BLaER1 treated with 17β-estradiol and CSF1 and Interleukin-3, amounts not matched to agents 10 nM and 100 nM (cell line): ENCODE data around the gene RDH8.
A peak's percentile ranks its signal among the peaks of the same experiment; 100 is the strongest.

Experiments used
- H3K27ac ChIP-seq, 11 experiments: shearing (Covaris generic); formaldehyde crosslinking; 2 replicates each; pipeline ENCODE4 v1.8.1; 2022
- H3K27me3 ChIP-seq, 11 experiments: shearing (Covaris generic); formaldehyde crosslinking; 2 replicates each; pipeline ENCODE4 v1.8.1; 2022
- H3K36me3 ChIP-seq, 11 experiments: shearing (Covaris generic); formaldehyde crosslinking; 2 replicates each; pipeline ENCODE4 v1.8.1; 2022
- H3K4me1 ChIP-seq, 10 experiments: shearing (Covaris generic); formaldehyde crosslinking; 2 replicates each; pipeline ENCODE4 v1.8.1; 2022
- H3K4me2 ChIP-seq, 11 experiments: shearing (Covaris generic); formaldehyde crosslinking; 2 replicates each; pipeline ENCODE4 v1.8.1; 2022
- H3K4me3 ChIP-seq, 10 experiments: shearing (Covaris generic); formaldehyde crosslinking; 2 replicates each; pipeline ENCODE4 v1.8.1; 2022
- H3K9ac ChIP-seq, 11 experiments: shearing (Covaris generic); formaldehyde crosslinking; 2 replicates each; pipeline ENCODE4 v1.8.1; 2022
- H3K9me3 ChIP-seq, 11 experiments: shearing (Covaris generic); formaldehyde crosslinking; replicated peaks in 1 of 11; 2 replicates each; pipeline ENCODE4 v1.8.1; 2022
- H4K20me1 ChIP-seq, 11 experiments: shearing (Covaris generic); formaldehyde crosslinking; 2 replicates each; pipeline ENCODE4 v1.8.1; 2022
- Cebpa-rat ChIP-seq, 11 experiments: shearing (Covaris generic); IDR thresholded peaks; 2 replicates each; pipeline ENCODE4 v1.8.1; 2022

The RDH8 gene, protein sequence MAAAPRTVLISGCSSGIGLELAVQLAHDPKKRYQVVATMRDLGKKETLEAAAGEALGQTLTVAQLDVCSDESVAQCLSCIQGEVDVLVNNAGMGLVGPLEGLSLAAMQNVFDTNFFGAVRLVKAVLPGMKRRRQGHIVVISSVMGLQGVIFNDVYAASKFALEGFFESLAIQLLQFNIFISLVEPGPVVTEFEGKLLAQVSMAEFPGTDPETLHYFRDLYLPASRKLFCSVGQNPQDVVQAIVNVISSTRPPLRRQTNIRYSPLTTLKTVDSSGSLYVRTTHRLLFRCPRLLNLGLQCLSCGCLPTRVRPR

DNA sequence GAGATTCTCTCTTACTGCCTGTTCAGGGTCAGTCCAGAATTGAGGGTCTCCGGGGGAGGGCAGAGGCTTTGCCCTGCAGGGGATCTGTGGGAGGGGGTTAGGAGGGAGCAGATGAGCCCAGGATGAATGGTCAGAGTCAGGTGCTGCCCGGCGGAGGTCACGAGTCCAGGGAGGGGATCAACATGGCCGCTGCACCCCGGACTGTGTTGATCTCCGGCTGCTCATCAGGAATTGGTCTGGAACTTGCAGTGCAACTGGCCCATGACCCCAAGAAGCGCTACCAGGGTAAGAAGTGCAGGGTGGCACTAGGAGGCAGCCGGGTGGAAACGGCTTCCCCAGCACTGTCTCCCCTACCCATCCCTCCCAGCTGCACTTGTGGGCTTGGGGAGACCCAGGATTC is at the start of gene RDH8:
Gene RDH8 (plus strand): TSS at position 168 of the 400 bp plus-strand sequence. CDS start 15 bp downstream, at position 183.
- no peaks in the 10 kb centered on the region for H3K9me3 ChIP-seq
- H3K36me3 ChIP-seq: no peaks in the 10 kb centered on the region
- no peak within 1 kb of the TSS for H3K27ac ChIP-seq
- H3K4me1 ChIP-seq: peaks cover 3 to 23% (median 11%) of the 10 kb centered on the region in 10 experiments; a peak in 19 of 20 replicates
- peak within 1 kb of the TSS in 1 of 11 experiments; percentile 18; a peak in 2 of 22 replicates for H3K4me2 ChIP-seq
- H3K4me3 ChIP-seq: no peak within 1 kb of the TSS
- TF ChIP-seq Cebpa-rat (IDR thresholded peaks at IDR 0.05): no peak
- no peak within 1 kb of the TSS for H3K9ac ChIP-seq
- H4K20me1 ChIP-seq: peaks cover 0 to 21% (median 0%) of the 10 kb centered on the region in 11 experiments; a peak in 3 of 22 replicates
- peaks cover 23 to 39% (median 32%) of the 10 kb centered on the region in 11 experiments for H3K27me3 ChIP-seq

DNA sequence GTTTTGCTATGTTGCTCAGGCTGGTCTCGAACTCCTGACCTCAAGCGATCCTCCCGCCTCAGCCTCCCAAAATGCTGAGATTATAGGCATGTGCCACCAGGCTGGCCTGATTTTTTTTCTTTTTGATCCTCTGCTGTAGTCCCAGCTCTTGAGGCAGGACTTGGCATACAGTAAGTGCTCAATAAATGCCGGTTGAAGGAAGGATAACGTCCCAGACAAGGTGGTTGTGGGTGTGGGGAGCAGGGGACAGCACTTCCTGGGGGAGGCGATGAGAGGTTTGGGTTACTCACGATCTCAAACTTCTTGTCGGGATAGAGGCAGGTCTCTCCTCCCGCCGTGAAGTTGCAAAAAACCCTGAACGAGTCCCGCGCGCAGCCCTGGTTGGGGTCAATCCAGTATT is 47.3 kb upstream of the RDH8 start:
- Histone ChIP-seq H4K20me1 (no peaks in the 10 kb centered on the region), H3K9ac (no peak overlapping the region), H3K36me3 (no peaks in the 10 kb centered on the region), H3K9me3 (no peaks in the 10 kb centered on the region), H3K4me1 (no peaks in the 10 kb centered on the region), H3K4me2 (no peak overlapping the region), H3K27me3 (no peaks in the 10 kb centered on the region), H3K4me3 (no peak overlapping the region), H3K27ac (no peak overlapping the region)
- TF ChIP-seq Cebpa-rat (IDR thresholded peaks at IDR 0.05): no peak

DNA sequence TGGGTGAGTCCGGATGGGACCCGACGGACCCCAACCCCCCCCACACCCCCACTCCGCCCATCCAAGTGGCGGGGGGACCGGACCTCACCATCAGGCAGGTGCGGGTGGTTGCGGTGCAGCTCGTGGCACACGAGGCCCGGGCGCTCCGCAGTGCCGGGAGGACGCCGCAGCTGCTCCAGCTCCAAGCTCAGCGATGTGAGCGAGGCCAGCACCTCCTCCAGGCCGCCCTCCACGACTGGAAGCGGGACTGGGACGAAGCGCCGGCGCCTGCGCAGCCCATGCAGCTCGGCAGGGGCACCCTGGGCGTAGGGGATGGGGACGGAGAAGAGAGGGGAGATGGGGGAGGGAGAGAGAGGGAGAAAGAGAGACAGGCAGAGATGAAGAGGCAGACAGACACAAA is 46.8 kb upstream of the RDH8 start:
- Histone ChIP-seq H3K27me3 (no peaks in the 10 kb centered on the region), H3K36me3 (no peaks in the 10 kb centered on the region), H3K4me1 (no peaks in the 10 kb centered on the region), H3K4me2 (no peak overlapping the region), H3K9me3 (no peaks in the 10 kb centered on the region), H3K27ac (no peak overlapping the region), H3K4me3 (no peak overlapping the region), H4K20me1 (no peaks in the 10 kb centered on the region), H3K9ac (no peak overlapping the region)
- no peak for TF ChIP-seq Cebpa-rat (IDR thresholded peaks at IDR 0.05)

DNA sequence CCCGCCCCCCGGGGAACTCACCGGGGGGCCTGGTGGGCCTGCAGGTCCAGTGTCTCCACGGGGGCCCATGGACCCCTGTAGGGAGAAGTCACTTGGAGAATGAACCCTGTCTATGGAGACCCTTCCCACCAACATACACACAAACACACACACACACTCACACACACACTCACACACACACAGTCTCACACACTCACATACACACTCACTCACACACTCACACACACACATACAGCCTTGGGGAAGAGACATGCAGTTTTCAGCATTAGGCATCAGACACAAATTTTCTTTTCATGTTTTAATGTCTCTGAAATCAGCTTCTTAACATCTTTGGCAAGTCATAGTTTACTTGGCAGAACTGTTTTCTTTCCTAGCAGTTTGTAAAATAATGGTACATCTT is 46.0 kb upstream of the RDH8 start:
- Histone ChIP-seq H3K27ac (no peak overlapping the region), H3K9ac (no peak overlapping the region), H3K27me3 (no peaks in the 10 kb centered on the region), H3K4me3 (no peak overlapping the region), H3K4me1 (no peaks in the 10 kb centered on the region), H3K4me2 (no peak overlapping the region), H4K20me1 (no peaks in the 10 kb centered on the region), H3K36me3 (no peaks in the 10 kb centered on the region), H3K9me3 (no peaks in the 10 kb centered on the region)
- TF ChIP-seq Cebpa-rat (IDR thresholded peaks at IDR 0.05): no peak

DNA sequence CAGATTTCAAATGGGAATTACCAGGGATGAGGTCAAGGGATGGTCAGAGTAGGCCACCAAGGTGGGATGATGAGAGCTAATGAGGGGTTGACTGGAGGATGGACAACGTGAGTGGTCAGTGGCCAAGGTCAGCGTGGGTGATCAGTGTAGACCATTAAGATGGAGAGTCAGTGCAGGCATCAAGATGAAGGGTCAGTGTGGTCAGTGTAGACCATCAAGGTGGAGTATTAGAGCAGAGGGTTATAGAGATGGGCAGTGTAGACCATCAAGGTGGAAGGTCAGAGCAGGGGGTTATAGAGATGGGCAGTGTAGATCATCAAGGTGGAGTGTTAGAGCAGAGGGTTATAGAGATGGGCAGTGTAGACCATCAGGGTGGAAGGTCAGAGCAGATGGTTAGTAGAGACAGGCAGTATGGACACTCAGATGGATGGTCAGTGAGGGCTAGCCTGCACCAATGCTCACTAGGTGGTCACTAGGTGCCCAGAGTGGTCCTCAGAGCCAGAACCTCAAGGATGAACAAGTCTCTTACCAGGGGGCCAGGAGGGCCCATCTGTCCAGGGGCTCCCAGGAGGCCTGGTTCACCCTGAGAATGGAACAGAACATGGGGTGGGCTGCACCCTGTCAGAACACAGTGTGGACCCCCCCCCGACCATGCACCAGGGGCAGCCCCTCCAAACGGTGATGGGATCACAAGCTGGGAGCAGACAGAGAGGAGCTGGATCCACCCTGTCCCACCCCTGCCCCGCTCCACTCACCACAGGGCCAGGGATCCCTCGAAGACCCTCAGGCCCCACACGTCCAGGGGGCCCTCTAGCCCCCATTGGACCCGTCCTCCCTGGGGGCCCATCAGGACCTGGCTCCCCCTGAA is 44.2 kb upstream of the RDH8 start:
- Histone ChIP-seq H3K9ac (no peak overlapping the region), H3K36me3 (no peaks in the 10 kb centered on the region), H3K4me3 (no peak overlapping the region), H3K4me1 (no peaks in the 10 kb centered on the region), H4K20me1 (no peaks in the 10 kb centered on the region), H3K27me3 (no peaks in the 10 kb centered on the region), H3K4me2 (no peak overlapping the region), H3K9me3 (no peaks in the 10 kb centered on the region), H3K27ac (no peak overlapping the region)
- TF ChIP-seq Cebpa-rat (IDR thresholded peaks at IDR 0.05): no peak

DNA sequence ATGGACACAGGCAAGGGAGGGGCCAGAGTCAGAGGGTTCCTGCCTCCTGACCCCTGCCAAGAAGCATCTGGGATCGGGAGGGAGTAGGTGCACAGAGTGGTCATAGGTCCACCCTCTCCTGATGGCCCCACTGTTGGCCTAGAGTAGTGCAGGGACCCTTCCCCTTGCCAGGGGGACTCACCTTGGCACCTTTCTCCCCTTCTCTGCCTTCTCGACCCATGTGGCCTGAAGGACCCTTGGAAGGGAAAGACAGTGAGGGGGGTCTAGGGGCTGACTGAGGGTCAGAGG is 43.7 kb upstream of the RDH8 start:
- Histone ChIP-seq H3K4me1 (no peaks in the 10 kb centered on the region), H3K4me2 (no peak overlapping the region)
- TF ChIP-seq Cebpa-rat (IDR thresholded peaks at IDR 0.05): no peak

DNA sequence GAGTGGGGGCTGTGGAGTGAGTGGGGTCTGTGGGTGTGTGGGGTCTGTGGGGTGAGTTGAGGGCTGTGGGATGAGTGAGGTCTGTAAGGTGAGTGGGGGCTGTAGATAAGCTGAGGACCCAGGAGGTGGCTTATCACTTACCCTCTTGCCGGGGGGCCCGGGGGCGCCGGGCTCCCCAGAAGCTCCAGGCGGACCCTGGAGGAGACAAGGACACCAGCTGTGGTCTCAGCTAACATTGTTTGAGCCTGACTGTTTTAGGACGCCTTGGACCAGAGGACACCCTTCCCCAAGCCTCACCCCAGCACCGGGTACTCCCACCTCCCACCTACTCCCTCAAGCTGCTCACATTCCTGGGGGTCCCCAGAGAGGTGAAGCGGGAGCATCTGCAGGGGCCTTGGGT is 42.8 kb upstream of the RDH8 start:
- Histone ChIP-seq H3K4me1 (no peaks in the 10 kb centered on the region), H3K9me3 (peaks cover 0 to under 1% (median 0%) of the 10 kb centered on the region in 11 experiments; a peak in 1 of 22 replicates), H3K9ac (no peak overlapping the region), H3K27me3 (no peaks in the 10 kb centered on the region), H3K27ac (no peak overlapping the region), H4K20me1 (no peaks in the 10 kb centered on the region), H3K4me2 (no peak overlapping the region), H3K36me3 (no peaks in the 10 kb centered on the region), H3K4me3 (no peak overlapping the region)
- no peak for TF ChIP-seq Cebpa-rat (IDR thresholded peaks at IDR 0.05)

More for the DNA sequence above, 43.7 kb upstream of the RDH8 start:
- Histone ChIP-seq H4K20me1 (no peaks in the 10 kb centered on the region), H3K27ac (no peak overlapping the region), H3K36me3 (no peaks in the 10 kb centered on the region), H3K9ac (no peak overlapping the region), H3K9me3 (no peaks in the 10 kb centered on the region), H3K27me3 (no peaks in the 10 kb centered on the region), H3K4me3 (no peak overlapping the region)

DNA sequence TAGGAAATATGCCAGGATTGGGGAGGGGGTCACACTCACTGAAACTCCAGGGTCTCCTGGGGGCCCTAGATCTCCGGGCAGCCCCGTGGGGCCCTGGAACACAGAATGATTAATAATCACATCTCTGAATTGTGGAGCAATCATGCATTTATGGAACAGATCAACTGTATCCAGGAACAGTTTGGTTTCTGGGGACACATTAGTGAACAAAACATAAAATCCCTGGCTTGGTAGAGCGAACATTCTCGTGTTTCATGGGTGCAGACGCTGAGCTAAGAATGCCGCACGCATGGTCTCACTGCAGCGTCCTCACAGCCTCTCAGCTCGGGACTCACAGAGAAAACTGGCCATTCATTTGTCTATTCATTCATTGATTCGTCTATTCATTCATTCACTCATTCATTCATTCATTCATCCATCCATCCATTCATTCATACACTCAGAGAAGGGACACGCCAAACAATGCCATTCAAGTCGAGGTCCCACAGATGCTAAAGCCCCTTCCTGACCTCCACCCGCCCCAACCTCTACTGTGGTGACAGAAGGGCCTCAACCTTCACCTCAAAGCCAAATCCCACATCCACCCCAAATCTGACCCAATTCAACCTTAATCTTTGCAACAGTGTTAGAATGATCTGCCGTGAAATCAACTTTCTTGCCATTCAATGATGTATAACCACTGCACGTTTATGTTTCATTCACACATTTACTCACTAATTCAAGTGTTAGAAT is 42.0 kb upstream of the RDH8 start:
- no peak overlapping the region for H3K27ac ChIP-seq
- no peak overlapping the region for H3K9ac ChIP-seq
- no peaks in the 10 kb centered on the region for H4K20me1 ChIP-seq
- H3K4me1 ChIP-seq: no peaks in the 10 kb centered on the region
- peaks cover 0 to 6% (median 0%) of the 10 kb centered on the region in 11 experiments; a peak in 2 of 22 replicates for H3K9me3 ChIP-seq
- no peaks in the 10 kb centered on the region for H3K27me3 ChIP-seq
- TF ChIP-seq Cebpa-rat (IDR thresholded peaks at IDR 0.05): no peak
- no peaks in the 10 kb centered on the region for H3K36me3 ChIP-seq
- H3K4me2 ChIP-seq: no peak overlapping the region
- no peak overlapping the region for H3K4me3 ChIP-seq

DNA sequence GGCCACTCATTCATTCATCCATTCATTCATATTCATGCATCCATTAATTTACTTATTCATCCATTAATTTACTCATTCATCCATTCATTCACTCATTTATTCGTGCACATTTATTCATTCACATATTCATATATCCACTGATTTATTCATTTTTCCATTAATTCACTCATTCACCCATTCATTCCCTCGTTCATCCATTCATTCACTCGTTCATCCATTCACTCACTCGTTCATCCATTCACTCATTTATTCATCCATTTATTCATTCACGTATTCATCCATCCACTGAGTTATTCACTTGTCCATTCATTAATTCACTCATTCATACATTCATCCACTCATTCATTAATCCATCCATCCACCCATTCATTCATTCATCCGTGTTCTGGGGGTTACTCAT is 41.2 kb upstream of the RDH8 start:
- no peak for TF ChIP-seq Cebpa-rat (IDR thresholded peaks at IDR 0.05)
- H3K4me1 ChIP-seq: no peaks in the 10 kb centered on the region
- no peak overlapping the region for H3K9ac ChIP-seq
- H3K27ac ChIP-seq: no peak overlapping the region
- H4K20me1 ChIP-seq: no peaks in the 10 kb centered on the region
- H3K9me3 ChIP-seq: peaks cover 0 to 6% (median 0%) of the 10 kb centered on the region in 11 experiments; a peak in 2 of 22 replicates
- no peaks in the 10 kb centered on the region for H3K27me3 ChIP-seq
- H3K36me3 ChIP-seq: no peaks in the 10 kb centered on the region
- no peak overlapping the region for H3K4me2 ChIP-seq
- no peak overlapping the region for H3K4me3 ChIP-seq
